HG02623 (cell line): Measurements from ENCODE around the gene MOB3B.
A peak's percentile ranks its signal among the peaks of the same experiment; 100 is the strongest.
"Not testable (repeated sequence)": the region's sequence is repeated elsewhere in the genome, so short reads cannot be mapped to it uniquely, and the experiment has no call there.

Experiments
- ATAC-seq: cut with Tn5 transposase; IDR thresholded peaks from one replicate; pipeline ENCODE4 v1.9.1; 2021; ENCODE audit warnings: moderate library complexity; ENCODE audit not compliant: unreplicated experiment

The MOB3B gene

GRCh38 chr9:27451207-27451797 lies 78.3 kb downstream of the MOB3B start:
- ATAC-seq: no peak

- no peak for ATAC-seq
Observed at GRCh38 chr9:27450752-27451151, 78.9 kb downstream of the MOB3B start.

DNA sequence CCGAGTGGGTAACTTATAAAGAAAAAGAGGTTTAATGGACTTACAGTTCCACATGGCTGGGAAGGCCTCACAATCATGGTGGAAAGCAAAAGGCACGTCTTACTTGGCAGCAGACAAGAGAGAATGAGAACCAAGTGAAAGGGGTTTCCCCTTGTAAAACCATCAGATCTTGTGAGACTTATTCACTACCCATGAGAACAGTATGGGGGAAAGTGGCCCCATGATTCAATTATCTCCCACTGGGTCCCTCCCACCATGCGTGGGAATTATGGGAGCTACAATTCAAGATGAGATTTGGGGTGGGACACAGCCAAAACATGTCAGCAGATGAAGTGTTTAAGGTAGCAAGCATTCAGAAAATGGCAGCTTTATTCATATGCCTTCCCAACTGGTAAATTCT lies 81.3 kb downstream of the MOB3B start:
- not testable (repeated sequence) for ATAC-seq

DNA sequence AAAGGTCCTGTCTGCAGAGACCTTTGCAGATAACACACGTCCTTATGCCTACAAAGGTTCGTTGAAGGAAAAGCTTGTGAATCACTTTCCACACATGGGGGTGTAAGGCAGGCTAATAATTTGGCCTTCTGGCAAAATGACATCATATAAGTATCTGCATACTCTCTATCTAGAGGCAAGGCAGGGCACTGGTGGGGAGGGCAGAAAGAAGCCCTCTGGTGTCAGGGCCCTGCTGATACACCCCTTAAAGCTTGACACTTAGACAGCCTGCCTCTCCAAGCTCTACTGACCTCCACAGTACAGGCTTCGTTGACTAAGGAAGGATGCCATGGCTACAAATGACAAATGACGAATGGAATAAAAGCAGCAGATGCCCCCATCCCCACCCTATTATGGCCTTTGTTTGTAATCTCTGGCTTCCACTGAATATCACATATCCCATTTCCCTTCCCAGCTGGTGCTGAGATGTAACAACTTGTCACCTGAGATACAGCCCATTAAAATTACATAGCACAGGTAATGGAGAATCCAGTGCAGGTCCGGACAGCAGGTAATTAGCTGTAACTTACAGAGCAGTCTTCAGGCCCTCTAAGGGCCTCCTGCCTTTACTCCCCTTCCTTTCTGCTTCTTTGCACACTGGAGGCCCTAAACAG lies 82.5 kb downstream of the MOB3B start:
- no peak for ATAC-seq

DNA sequence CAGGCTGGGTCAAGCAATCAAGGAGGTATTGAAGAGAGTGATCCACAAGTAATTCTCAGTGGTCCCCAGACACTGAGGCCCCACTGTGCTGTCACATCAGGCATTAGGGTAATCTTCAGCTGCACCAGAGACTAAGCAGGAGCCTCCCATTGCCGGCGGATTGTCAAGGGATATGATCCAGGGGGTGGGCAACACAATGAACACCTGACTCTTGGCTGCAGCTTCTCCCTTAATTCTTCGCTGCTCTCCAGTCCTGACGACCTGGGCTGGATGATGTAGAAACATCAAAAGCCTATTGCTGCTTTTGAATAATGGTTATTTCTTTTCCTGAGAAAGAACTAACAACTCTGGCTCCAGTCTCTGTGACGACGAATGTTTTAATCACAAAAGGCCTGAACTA lies 83.9 kb downstream of the MOB3B start:
- ATAC-seq: no peak

DNA sequence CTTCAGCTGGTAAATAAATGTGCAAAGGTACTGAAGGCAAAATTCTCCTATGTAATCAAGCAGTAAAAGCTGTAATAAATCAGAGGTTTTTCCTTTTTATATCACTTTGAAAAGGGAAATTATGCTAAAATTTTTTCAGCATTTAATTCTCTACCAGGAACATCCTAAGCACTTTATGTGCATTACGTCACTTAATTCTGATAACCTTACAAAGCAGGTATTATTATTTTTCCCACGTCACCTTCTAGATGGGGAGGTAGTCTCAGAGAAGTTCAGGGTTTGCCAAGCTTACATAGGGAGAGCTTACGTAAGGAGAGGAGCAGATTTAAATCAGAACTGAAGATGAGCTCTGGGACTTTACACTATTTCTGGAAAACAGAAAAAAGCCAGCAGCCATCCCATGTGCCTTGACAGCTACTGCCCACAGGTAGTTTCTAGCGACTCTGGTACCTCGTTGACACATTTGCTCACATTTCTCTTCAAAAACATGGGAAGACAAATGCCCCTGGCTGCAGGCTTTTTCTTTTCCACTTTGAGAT lies 84.5 kb downstream of the MOB3B start:
- ATAC-seq: no peak

GRCh38 chr9:27442464-27442863 lies 87.2 kb downstream of the MOB3B start:
- no peak for ATAC-seq

DNA sequence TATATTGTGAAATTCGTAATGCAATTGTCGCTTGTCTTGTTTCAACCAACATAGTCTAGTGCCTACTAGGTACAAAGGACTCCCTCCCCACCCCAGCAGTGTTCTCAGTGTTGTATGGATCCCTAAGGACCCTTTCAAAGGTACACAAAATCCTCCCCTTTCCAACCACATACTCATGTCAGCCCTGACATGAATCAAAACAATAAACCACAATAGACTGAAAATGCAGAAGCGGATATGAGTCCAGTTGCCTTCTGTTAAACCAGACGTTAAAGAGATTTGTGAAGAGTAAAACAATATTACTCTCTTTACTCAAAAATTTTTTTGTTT lies 87.9 kb downstream of the MOB3B start:
- peak; percentile 94 for ATAC-seq

GRCh38 chr9:27440888-27441740 lies 88.5 kb downstream of the MOB3B start:
- no peak for ATAC-seq

- no peak for ATAC-seq
Observed at GRCh38 chr9:27438522-27438921, 91.1 kb downstream of the MOB3B start.

GRCh38 chr9:27437652-27438373 lies 91.8 kb downstream of the MOB3B start:
- ATAC-seq: no peak

GRCh38 chr9:27436234-27436633 lies 93.4 kb downstream of the MOB3B start:
- no peak for ATAC-seq

DNA sequence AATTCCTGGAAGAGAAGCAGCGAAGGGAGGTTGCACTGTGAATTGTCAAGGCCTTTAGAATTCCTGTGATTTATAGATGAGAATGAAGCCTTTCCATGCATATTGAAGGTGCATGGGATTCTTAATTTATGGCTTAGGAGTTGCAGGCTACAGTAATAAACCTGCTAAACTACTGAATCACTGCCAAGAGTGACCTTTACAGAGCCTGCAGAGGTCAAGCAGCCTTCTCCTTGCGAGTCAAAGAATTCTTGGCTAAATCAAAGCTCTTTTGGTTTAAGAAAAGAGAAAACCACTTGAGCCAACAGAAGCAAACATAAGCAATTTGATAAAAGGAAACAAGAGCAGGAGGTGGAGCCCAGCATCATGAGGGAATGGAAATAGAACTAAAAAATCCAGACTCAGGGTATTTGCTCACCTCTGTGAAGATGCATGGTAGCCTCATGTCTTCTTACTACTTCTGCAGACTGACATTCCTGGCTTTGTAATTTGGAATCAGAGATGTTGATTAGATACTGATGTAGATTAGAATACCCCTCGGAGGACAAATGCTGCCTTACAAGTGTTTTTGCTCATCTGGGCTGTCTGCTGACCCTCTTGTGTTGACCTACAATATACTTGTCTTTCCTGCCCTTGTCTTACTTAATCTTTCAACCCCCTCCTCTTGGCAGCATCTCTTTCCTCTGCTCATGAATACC lies 95.8 kb downstream of the MOB3B start:
- no peak for ATAC-seq

- ATAC-seq: no peak
Observed at GRCh38 chr9:27432308-27432707, 97.3 kb downstream of the MOB3B start.

DNA sequence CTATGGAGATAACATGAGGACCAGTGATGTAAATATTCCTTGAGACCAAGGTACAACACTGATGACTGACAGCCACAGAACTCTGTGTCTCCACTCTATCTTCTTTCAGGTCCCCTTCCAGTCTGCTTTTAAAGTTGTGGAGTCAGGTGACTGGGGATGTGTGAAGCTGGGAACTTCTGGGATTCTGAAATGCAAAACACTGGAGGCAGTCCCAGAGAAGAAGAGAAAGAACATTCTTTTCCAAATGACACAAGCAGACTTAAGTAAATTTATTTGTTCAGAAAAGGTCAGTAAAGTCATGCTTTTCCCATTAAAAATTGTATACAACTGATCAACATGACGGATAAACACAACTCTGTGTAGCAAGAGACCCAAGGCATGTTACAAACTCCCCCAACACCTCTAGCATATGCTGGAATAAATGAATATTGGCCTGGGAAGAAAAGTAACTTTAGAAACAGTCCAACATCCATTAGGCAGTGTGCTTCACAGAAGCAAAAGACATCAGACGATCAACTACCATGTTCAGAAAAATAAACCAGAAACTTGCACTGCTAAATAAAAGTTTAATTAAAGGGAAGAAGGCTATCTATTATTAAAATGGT lies 98.0 kb downstream of the MOB3B start:
- ATAC-seq: no peak

- ATAC-seq: no peak
Observed at GRCh38 chr9:27430750-27431535, 98.7 kb downstream of the MOB3B start.

DNA sequence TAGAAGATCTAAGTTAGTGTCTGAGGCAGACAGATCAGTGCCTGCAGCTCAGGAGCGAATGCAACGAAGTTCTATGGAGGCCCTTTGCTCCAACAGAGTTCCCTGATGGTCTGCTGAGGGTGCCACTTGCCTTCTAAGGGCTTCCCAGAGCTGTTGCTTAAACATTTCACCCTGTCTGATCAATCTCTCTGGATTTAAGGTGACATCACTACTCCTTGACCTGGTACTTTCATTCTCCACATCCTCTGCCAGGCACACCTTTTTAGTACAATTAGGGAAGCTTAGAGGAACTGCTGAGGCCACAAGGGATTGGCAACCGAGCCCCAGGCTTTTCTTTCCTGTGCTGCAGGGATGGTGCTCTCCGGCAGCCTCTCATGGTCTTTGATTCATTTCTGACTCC lies 99.7 kb downstream of the MOB3B start:
- no peak for ATAC-seq

DNA sequence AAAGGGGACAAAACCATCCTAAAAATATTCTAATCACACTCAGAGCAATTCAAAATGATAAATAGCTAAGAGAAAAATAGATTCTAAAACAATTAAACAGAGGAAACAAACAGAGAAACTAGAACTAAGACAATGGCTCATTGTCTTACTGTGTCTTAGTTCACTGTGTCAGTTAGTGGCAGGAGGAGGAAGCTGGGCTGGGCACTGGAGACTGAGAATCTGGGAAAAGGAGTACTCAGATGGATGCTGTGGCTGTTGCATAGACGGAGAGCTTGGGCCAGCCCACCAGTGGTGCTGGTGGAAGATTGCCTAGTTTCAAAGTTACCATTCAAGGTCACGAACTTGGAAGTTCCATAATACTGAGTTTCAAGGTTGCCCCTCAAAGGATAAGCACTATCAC lies 100.2 kb downstream of the MOB3B start:
- ATAC-seq: no peak

DNA sequence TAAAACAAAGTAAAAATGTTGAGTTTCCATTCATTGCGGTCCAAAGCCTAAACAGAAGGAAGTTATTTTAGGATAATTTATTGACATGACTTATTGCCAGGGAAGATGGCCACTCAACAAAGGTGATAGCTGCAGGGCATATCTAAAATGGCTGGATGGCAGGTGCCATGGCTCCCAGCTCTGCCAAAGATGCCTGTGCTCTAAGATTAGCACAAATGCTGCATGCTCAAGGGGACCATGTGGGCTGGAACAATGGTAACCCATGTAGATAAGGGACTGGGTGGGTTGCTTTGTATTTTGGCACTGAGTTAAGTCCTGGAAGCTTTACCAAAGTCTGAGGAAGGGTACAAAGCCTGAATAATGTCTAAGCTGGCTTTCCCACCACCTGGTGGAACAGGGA lies 101.1 kb downstream of the MOB3B start:
- no peak for ATAC-seq

DNA sequence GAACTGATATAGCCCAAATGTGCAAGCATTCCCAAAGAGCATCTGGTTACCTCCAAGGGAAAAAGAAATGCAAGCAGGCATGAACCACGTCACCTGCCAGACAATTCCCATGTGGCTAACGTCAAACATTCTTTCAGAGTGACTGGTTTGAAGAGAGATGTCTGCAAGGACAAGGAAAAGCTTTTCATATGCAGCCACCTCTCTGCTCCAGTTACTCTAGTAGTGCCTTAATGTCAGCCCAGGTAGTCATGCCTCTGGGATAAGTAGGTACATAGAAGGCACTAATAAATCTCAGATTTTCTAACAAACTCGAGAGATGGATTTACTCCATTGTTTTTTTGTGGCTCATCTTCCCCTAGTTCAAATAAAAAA lies 102.4 kb downstream of the MOB3B start:
- no peak for ATAC-seq
